NCI-H2081 (cell line): Measurements from ENCODE around the gene FAAP100.
A peak's percentile ranks its signal among the peaks of the same experiment; 100 is the strongest.

Experiments
- DNase-seq, 2 experiments: peaks; one replicate each; lab custom pipeline; 2025; lab: John Stamatoyannopoulos, UW

The FAAP100 gene

GRCh38 chr17:81524865-81525159, 27.3 kb downstream of the FAAP100 start:
- DNase-seq: no peak

DNA sequence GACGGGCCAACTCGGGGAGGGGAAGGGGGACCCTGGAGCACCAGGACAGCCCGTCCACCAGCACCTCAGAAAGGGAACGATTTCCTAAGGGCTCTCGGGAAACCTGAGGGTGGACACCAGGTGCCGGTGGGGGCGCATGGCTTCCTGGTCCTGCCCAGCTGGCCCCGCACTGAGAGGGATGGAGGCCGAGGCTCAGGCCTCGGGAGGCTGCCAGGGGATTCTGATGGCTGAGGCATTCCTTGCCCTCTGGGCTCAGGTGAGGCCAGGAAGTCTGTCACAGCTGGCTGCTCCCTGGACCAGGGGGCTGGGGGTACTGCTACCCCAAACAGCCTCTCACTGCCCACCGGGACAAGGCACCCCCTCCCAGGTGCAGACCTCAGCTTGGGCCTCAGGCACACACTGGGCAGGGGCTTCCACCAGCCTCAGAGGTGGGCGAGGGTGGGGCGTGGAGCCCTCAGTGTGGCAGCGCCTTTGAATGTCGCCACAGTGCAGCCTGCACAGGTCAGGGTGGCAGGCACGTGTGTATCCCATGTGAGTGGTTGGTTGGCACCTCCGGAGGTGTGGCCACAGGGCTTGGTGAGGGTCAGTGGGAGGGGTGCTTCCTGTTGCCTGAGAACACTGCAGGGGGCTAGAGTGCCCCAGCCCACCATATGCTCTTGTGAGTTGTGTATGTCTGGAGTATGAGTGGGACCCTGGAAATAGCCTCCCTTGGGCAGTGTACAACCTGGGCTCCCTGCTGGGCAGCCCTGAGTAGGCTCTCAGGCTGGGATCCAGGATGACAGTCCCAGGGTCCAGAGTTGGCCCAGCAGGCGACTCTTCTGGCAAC, 27.9 kb downstream of the FAAP100 start:
- DNase-seq: no peak

DNA sequence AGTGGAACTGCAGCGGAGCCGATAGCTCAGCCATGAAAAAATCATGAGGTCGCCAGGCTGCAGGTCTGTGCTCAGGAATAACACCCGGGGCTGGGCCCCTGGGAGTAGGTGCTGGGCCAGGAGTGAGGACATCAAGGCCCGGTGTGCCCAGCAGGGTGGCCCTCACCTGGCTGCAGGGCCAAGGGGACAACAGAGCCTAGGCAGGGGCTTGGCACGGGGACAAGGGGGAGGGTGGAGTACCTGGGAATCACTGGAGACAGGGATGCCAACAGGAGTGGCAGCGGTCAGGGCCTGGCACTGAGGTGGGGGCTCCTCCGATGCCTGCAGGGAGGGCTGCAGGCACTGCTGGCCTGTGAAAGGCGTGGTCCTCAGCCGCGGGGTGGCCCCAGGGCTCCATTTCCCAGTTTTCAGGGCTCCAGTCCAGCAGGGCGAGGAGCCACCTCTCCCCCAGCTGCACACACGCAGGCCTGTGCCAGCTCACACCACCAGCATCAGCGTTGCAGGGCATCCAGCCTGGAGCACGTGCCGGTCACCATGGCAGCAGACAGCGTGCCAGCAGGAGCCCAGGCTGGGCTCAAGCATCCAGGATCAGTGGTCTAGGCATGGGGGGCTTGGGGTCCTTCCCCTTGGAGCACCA, 28.6 kb downstream of the FAAP100 start:
- peak; percentile 66 to 88 for DNase-seq

- no peak for DNase-seq
Measured at GRCh38 chr17:81522491-81523401, 29.4 kb downstream of the FAAP100 start.

DNA sequence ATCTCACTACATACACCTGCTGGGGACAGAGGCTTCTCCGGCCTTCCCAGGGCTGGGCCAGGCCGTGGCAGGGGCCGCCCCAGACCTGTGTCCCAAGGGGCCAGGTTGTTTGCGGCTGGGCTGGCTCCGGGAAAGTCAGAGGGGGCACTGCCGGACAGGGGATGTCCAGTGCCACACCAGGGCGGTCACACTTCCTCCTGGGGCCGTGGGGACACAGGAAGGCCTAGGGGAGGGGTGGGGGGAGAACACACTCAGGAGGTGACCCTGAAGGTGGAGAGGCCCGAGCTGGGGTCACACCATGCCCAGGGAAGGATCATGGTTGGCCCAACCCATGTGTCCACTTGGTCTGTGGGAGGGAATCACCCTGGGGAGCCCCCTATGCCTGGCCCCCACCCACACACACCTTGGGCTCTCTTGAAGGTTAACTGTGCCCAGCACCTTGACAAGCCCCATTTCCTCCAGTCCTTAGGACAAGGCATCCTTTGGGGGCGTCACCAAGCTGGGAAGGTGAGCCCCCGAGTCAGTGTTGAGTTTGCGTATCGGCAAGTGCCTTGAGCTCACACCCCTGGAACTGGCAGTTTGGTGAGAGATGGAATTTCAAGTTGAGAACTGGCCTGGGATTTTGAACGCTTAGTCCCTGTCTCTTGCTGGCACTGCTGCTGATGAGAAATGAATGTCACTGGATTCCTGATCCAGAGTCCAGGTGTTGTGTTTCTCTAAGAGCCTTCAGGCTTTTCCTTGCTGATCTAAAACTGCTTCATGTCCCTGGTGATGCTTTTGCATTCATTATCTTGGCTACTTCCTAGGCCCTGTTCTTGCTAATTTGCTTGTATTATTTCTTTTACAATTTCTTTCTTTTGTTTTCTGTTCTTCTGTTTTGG, 31.9 kb downstream of the FAAP100 start:
- DNase-seq: no peak

GRCh38 chr17:81519284-81520020, 32.7 kb downstream of the FAAP100 start:
- peak; percentile 69 to 80 for DNase-seq

GRCh38 chr17:81518785-81519283, 33.3 kb downstream of the FAAP100 start:
- peak in 1 of 2 experiments; percentile 52 for DNase-seq

GRCh38 chr17:81518113-81518784, 33.9 kb downstream of the FAAP100 start:
- DNase-seq: peak; percentile 40 to 79

DNA sequence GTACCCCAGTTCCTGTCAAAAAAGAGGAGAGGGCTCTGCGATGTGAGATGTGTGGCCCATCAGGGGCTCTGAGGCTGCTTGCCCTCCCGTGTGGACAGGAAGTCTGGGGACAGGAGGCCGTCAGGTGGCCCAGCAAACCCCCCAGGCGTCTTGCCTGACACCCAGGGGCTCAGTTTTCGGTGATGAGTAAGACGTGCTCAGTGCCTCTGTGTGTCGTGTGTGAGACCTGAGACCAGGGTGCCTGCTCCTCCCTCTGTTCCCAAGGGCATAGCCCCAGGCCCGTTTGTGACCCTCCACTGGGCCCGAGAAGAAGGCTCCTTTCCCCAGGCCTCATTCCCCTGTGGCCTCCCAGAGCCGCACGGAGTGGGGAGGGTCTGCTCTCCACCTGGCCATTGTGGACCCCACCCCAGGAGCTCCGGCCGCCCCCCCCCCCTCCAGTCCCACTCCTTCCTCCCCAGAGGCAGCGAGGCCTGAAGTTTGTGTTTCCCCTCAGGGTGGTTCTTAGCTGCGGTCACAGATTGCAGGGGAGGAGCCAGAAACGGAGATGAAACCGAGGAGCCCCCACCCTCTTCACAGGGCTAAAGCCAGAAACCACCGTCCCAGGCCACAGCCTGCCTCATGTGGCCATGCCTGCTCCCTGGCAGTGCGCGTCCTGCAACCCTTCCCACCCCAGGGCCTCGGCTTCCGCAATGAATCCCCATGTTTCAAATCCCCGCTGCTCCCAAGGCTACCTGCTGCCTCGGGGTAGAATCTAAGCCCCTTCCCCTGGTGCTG, 34.6 kb downstream of the FAAP100 start:
- DNase-seq: no peak

DNA sequence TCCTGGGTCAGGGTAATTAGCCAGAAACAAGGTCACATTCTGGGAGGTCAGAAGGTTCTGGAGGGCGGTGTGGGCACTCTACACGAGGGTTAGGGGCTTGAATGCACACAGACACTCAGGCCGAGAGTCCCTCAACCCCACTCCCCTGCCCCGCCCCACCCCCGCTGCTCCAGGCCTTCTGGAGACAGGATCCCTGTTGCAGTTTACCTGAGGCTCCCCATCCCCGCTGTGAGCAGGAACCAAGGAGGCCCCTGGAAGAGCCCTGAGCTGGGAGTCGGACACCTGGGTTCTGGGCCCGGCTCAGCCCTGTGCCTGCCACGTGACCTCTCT, 35.2 kb downstream of the FAAP100 start:
- no peak for DNase-seq

DNA sequence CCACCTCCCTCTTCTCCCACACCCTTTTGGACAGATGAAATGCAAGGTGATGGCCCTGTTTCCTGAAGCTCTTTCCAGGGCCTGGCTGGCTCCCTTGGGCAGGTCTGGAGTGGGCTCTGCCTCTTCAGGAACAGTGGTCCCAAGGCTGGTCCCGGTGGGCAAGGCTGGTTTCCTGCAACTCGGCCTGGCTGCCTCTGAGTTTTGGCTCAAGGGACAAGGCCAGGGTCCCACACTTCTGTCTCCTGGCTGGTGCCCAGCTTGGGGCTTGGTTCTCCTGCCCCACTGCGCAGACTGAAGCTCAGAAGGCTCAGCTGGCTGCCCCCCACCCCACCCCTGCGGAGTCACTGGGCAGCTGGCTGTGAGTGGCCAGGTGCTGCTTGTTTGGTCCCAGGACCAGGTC, 35.7 kb downstream of the FAAP100 start:
- DNase-seq: no peak

DNA sequence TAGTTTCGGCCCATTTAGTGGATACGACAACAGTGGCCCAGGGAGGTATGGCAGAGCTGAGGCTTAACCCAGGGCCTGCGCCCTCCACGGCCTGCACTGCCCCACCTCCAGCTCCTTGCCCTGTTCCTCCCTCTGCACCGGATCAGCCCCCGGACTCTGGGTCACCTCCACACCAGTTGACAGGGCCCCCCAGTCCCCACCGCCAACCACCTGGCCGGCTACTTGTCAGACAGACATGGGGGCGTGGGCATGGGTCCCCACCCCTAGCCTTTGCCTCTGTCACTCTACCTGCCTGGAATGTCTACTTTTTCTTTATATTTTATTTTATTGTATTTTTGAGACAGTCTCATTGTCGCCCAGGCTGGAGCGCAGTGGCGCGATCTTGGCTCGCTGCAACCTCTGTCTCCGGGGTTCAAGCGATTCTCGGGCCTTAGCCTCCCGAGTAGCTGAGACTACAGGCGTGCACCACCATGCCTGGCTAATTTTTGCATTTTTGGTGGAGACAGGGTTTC, 36.6 kb downstream of the FAAP100 start:
- no peak for DNase-seq

DNA sequence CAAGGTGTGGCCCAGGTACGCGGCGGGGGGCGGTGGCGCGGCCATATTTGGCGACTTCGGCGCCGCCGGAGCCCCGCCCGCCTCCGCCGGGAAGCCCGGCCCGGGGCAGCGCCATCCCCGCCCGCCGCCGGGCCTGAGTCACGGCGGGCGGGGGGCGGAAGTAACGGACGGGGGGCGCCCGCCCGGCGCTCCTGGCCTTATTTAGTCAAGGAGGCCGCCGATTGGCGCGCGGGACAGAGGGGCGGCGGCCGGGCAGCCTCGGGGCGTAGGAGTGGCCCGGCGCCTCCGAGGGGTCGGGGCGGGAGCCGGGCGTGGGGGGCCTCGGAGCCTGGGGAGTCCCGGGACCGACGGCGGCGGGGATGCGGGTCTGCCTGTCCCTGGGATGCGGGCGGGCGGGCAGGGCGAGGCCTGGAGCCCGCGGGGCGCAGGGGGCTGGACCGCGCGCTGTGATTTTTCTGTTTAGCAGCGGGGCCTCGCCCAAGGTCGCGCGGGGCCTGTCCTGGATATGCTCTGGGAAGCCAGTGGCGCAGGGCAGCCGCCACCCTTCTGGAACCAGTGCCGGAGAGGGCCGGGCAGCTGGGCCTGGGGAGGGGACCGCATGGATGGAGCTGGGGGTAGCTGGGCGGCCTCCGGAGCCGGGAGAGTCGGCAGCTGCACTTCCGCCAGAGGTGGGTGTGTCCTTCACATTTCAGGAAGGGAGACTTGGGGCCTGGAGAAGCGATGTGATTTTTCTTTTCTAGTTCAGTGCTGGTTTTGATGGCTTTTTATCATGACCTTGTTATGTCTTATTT, 37.2 kb downstream of the FAAP100 start:
- DNase-seq: peak; percentile 78 to 89

GRCh38 chr17:81514489-81514738, 37.7 kb downstream of the FAAP100 start:
- DNase-seq: no peak

DNA sequence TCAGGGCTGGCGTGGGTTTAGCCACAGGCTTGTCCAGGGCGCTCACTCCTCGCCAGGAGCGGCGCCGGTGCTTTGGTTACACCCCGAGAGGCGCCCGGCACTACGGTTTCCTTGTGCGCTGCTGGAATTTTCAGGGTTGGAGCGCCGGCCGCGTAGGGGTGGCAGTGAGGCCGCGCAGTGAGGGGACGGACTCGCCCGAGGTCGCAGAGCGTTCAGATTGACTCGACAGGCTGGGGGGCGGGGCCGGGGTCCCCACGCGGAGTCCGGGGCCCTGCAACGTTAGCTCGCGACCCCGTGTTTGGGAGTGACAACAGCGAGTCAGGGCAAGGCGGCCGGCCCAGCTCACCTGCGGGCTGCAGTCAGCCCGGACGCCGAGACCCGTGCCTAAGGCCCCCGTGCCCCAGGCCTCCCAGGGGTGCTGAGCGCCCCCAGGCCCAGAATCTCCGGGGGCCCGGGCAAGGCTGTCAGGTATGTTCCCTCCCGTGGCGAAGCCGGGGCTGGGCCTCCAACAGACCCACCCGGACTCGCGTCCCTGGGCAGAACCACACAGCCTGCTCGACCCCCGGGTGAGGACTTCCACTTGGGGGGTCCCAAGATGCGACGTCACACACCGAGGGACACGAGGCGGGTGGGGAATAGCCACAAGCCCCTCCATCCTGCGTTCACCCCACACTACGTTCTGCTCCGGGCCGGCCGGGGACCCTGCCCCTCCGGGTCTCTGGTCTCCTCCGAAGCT, 38.2 kb downstream of the FAAP100 start:
- DNase-seq: peak; percentile 61 to 81

DNA sequence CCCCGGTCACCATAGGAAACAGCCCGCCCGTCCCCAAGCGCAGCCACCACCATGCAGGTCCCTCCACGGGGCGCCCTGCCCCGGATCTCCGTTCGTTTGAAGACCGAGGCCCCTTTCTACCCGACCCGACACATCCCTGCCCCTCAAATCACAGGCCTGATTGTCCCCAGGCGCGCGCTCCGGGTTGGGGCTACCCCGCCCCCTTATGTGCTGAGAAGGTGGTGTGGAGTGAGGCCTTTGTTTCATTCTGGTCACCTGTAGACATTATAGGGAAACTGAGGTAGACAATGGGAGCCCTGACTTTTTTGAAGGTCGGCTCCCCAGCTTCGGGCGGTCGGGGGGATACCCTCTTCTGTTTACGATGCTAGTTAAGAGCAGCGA, 38.8 kb downstream of the FAAP100 start:
- peak; percentile 75 to 80 for DNase-seq

- DNase-seq: peak; percentile 95 to 97
Measured at GRCh38 chr17:81512562-81513371, 39.4 kb downstream of the FAAP100 start, which contains the start of gene ACTG1. ACTG1 (minus strand) TSS chr17:81512799; CDS start chr17:81512354, 445 bp downstream.
